Nephron progenitor cell (in vitro differentiated cells): ENCODE results near the gene CEP41.

Source experiments
- DNase-seq: peaks from one replicate; pipeline ENCODE4 v3.0.0; 2021
- H3K27ac Mint-ChIP-seq: 2 replicates; pipeline ENCODE4 v1.8.0; 2021; ENCODE audit warnings: mild to moderate bottlenecking, moderate library complexity, mixed read lengths
- H3K27me3 Mint-ChIP-seq: 2 replicates; pipeline ENCODE4 v1.8.0; 2021; ENCODE audit warnings: mild to moderate bottlenecking, low read depth, mixed read lengths; ENCODE audit not compliant: poor library complexity
- H3K36me3 Mint-ChIP-seq: 2 replicates; pipeline ENCODE4 v1.8.0; 2021; ENCODE audit warnings: low read depth, mixed read lengths
- H3K4me1 Mint-ChIP-seq: 2 replicates; pipeline ENCODE4 v1.8.0; 2021; ENCODE audit warnings: mixed read lengths
- H3K4me3 Mint-ChIP-seq: 2 replicates; pipeline ENCODE4 v1.8.0; 2021; ENCODE audit warnings: mild to moderate bottlenecking, moderate library complexity, mixed read lengths
- H3K9me3 Mint-ChIP-seq: 2 replicates; pipeline ENCODE4 v1.8.0; 2021; ENCODE audit warnings: mild to moderate bottlenecking, moderate library complexity, mixed read lengths
- TF ChIP-seq, protein P1 (sequence below): fragments of 200-600 bp; sonication (generic); IDR thresholded peaks from 2 replicates; pipeline ENCODE4 v1.5.0; 2021; ENCODE audit warnings: antibody characterized with exemption

CEP41 gene

DNA sequence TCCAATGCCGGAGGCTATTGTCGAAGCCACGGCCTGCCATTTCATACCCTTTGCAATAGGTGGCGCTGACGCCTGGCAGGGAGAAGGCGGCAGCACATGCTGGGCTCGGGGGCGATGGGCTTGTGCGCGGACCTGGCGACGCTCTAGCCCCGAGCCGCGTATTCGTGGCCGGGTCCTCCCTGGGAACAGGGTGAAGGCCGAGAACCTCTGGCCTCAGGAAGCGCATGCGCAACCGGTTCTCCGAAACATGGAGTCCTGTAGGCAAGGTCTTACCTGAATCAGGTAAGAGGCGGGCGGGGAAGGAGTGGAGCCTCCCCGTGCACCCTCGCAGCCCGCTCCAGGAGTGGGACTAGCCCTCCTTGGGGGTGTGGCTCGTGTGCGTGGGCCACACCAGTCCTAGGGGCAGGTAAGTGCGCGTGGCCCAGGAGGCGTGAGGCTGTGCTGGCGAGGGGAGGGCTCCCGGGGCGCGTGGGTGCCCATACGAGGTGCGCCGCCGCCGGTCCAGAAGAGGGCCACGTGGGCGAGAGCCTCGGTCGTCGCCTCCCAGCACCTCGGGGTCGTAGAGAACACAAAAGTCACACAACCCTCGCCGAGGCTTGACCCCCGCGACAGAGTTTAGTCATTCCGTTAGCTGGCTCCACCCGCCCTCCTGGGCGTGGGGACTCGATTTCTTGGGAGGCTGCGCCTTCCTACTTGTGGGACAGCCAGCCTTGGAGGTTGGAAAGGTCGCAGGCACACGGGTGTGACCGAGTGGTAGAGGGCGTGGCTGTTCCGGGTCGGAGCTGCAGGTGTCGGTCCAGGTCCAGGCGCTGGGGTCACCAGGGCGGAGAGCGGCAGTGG is 45.5 kb upstream of the CEP41 start:
- DNase-seq = peak; percentile 69
- Mint-ChIP-seq H3K36me3 (peaks cover 24% of the 10 kb centered on the region), H3K4me3 (peak overlapping the region; percentile 85), H3K27ac (peak overlapping the region; percentile 90), H3K4me1 (peaks cover 91% of the 10 kb centered on the region), H3K9me3 (peaks cover 25% of the 10 kb centered on the region), H3K27me3 (peaks cover 2% of the 10 kb centered on the region)
- TF ChIP-seq, protein P1, sequence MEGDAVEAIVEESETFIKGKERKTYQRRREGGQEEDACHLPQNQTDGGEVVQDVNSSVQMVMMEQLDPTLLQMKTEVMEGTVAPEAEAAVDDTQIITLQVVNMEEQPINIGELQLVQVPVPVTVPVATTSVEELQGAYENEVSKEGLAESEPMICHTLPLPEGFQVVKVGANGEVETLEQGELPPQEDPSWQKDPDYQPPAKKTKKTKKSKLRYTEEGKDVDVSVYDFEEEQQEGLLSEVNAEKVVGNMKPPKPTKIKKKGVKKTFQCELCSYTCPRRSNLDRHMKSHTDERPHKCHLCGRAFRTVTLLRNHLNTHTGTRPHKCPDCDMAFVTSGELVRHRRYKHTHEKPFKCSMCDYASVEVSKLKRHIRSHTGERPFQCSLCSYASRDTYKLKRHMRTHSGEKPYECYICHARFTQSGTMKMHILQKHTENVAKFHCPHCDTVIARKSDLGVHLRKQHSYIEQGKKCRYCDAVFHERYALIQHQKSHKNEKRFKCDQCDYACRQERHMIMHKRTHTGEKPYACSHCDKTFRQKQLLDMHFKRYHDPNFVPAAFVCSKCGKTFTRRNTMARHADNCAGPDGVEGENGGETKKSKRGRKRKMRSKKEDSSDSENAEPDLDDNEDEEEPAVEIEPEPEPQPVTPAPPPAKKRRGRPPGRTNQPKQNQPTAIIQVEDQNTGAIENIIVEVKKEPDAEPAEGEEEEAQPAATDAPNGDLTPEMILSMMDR = peak; percentile 67

DNA sequence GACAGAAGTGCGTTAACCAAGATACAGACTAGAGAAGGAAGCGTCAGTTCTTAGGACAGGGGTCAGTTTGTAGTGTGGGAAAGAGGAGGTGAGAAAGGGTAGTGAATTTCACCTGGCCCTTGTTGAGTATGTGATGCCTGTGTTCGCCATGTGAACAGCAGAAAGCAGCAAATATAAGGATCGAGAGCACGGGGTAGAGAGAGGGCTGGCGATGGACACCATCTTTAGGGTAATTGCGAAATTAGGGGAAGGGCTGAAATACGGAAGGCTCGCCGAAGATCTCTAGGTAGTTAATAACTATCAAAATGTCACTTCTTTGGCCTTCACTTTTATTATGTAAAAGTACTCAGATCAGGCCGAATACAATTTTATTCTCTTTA is 44.9 kb upstream of the CEP41 start:
- Mint-ChIP-seq H3K9me3 (peaks cover 20% of the 10 kb centered on the region), H3K36me3 (peaks cover 20% of the 10 kb centered on the region), H3K4me3 (peak overlapping the region; percentile 85), H3K27me3 (peaks cover 2% of the 10 kb centered on the region), H3K4me1 (peaks cover 86% of the 10 kb centered on the region), H3K27ac (no peak overlapping the region)
- no peak for DNase-seq
- TF ChIP-seq, protein P1 = no peak

DNA sequence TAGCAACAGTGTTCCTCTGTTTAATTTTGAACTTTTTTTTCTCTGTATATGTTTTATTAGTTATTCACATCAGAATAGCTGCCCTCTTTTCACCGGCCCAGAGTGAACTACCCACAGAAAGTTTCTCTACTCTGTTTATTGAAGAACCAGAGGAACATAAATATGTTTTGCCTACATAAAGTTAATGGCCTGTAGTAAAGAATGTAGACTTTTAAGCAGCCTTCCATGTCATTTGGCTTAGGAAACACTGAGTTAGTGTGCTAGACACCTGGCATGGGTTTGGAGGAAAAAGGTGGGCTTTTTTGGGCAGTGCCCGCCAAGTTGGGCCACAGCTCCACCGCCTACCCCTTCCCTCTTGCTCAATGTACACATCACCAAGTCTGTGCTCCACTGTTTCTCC is 42.2 kb upstream of the CEP41 start:
- Mint-ChIP-seq H3K27me3 (peaks cover 2% of the 10 kb centered on the region), H3K9me3 (peaks cover 36% of the 10 kb centered on the region), H3K36me3 (peaks cover 24% of the 10 kb centered on the region), H3K27ac (no peak overlapping the region), H3K4me3 (no peak overlapping the region), H3K4me1 (peaks cover 60% of the 10 kb centered on the region)
- no peak for DNase-seq
- TF ChIP-seq, protein P1 = no peak

DNA sequence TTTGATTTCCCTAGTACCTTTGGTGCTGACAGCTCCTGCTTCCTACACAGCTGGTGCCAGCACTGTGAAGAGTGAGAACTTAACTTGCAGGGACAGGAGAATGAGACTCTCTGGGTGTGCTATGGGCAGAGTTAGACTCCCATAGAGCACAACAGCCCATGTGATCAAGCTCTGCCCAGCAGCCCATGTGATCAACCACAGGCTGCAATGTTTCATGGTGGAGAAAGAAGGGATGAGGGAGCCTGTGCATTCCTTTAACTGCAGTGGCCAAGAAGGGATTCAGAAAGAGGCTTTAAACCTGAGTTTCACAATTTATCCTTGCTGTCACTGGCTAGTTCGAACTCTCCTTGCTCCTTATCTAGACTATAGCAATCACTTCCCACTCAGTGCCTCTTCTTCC is 41.1 kb upstream of the CEP41 start:
- H3K36me3 Mint-ChIP-seq = peaks cover 32% of the 10 kb centered on the region
- peaks cover 57% of the 10 kb centered on the region for H3K4me1 Mint-ChIP-seq
- H3K9me3 Mint-ChIP-seq = peaks cover 45% of the 10 kb centered on the region
- TF ChIP-seq, protein P1 = no peak
- DNase-seq = no peak
- H3K4me3 Mint-ChIP-seq = no peak overlapping the region
- no peak overlapping the region for H3K27ac Mint-ChIP-seq
- H3K27me3 Mint-ChIP-seq = peaks cover 2% of the 10 kb centered on the region

DNA sequence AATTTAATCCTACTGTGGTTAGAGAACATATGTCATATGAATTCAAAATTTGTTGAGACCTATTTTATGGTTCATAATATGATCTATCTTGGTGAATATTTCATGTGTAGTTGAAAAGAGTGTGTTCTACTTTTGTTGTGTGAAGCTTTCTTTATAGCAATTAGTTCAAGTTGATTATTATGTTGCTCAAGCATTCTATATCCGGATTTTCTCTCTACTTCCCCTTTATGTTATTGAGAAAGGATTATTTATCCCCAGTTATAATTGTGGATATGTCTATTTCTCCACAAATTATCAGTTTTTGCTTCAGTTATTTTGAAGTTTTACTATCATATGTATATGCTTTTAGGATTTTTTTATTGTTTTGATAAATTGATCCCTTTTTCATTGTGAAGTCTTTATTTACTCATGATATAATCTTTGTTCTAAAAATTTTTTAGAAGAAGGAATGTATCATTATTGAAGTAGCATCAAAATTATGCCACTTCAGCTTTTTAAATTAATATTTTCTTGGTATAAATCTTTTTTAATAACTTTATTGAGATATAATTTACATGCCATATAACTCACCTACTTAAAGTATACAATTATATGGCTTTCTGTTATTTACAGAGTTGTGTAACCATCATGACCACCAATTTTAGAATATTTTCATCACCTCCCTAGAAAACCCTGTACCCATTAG is 39.0 kb upstream of the CEP41 start:
- DNase-seq = no peak
- peaks cover 27% of the 10 kb centered on the region for H3K36me3 Mint-ChIP-seq
- no peak overlapping the region for H3K27ac Mint-ChIP-seq
- TF ChIP-seq, protein P1 = no peak
- peaks cover 39% of the 10 kb centered on the region for H3K9me3 Mint-ChIP-seq
- peaks cover 58% of the 10 kb centered on the region for H3K4me1 Mint-ChIP-seq
- H3K4me3 Mint-ChIP-seq = no peak overlapping the region
- H3K27me3 Mint-ChIP-seq = no peaks in the 10 kb centered on the region
